ENCODE measurements around the gene HELB.

HELB gene

GRCh38 chr12:66367015-66367667, 64.8 kb downstream of the HELB start:
- no peak for DNase-seq

GRCh38 chr12:66371982-66372381, 69.7 kb downstream of the HELB start:
- DNase-seq, result no peak

GRCh38 chr12:66375560-66375959, 73.3 kb downstream of the HELB start:
- no peak for DNase-seq

DNA sequence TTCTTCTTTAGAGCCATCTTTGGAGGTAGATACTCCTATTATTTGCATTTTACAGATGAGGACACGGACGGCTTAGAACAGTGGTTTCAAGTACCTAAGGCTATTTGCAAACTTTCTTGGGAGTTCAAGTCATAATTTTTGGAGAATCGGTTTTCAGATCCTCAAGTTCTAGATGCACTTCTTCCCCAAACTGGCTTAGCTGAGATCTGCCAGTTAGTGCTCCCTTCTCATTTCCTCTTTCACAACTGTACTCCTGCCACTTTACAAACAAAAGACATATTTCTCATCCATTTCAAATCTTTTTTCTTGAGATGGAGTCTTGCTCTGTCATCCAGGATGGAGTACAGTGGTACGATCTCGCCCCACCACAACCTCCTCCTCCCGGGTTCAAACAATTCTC, 77.3 kb downstream of the HELB start:
- no peak for DNase-seq

GRCh38 chr12:66380769-66381535, 78.7 kb downstream of the HELB start:
- no peak for DNase-seq

GRCh38 chr12:66387117-66387516, 84.8 kb downstream of the HELB start:
- DNase-seq, result no peak
